HG03066 (cell line): ENCODE results near the gene AKAP6.

ENCODE experiments used
- ATAC-seq: cut with Tn5 transposase; IDR thresholded peaks from one replicate; pipeline ENCODE4 v1.9.1; 2021; ENCODE audit warnings: low read depth; ENCODE audit not compliant: unreplicated experiment

Gene AKAP6

DNA sequence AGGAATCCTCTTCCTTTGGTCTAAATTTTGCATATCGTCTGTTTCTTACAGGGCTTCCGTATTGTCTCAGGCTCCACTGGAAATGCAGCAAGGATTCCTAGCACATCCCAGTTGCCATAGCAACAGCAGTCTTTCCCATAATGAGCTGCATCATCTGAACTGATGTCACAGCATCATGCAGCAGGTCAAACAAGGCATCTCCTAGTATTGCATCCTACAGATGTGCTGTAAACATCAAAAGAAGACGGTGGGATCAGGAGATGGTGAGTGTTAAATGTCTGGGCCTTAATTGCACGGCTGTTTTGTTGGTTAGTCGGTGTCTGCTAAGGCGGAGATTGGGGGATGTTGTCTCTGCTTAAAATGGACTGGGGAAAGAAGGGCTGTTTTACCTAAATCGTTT lies at the start of gene AKAP6:
Gene AKAP6, plus strand, starts transcription at position 153 of the 400 bp plus-strand sequence. CDS start 104,196 bp downstream, outside the sequence.
- no peak for ATAC-seq

DNA sequence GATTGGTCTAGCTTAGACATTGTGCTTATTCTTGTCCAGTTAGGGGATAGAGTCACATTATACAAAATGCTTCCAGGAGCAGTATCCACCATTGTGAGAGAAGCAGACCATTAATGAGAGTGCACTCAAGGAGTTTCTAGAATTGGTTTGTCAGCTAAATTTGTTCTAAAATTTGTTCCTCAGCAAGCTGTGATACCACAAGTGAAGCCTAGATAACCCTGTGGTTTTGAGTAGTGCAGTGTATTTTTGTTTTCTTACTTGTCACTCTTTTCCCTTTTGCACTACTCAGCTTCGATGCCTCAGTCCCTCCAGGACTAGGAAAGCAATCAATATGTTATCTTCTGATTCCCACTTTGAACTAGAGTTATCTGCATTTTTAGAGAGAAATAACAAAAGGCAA lies 42.5 kb upstream of the AKAP6 start:
- ATAC-seq, result no peak

DNA sequence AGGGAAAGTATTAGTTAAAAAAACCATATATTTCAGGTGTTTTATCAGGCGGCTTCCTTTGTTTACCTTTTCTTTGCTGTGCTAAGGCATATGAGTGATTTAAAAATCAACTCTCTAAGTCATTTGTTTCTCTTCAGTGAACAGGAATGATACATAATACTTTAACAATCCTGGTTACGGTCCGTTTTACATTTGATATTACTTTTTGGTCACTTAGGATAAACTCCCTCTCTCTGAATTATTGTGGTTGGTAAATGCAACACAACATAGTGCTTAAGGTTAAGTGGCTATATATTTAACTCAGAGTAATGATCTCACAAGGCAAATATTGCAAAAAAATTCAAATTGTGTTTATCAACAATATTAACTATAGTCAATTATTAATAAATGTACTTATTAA lies 32.7 kb upstream of the AKAP6 start:
- no peak for ATAC-seq

DNA sequence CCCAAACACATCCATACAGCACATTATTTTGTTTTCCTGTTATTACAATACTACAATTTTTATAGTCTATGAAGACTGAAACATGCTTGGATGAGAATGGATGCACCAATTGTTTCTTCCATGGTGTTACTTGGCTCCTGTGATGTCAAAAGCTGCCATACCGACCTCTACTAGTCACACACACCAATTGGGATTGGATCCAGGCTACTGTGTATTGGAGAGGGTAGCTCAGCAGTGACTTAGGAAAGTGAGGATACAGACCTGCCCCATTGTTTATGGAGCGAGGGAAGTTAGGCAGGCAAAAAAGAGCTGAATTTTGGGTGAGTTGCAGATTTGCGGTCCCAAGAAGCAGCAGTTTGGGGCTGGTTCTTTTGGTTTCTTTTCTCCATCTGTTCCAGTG lies 30.8 kb upstream of the AKAP6 start:
- no peak for ATAC-seq

DNA sequence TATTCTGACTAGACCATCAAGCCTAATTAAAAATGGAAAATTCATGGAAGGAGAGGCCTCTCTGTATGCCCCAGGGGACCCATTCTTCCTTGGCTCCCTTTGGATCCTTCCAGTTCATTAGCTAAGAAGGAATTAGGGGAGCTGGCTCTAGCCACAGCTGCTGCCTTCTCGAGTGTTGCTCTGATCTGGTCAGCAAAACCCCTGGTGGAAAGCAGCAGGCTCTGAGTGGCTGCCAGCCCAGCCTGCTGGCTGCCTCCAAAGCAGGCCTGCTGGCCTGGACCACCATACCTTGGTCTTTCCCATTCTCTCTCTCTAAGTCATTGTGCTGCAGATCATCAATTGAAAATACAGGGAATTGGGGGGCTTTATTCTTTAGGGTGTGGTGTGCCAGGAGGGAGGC lies 29.0 kb upstream of the AKAP6 start:
- ATAC-seq, result no peak

GRCh38 chr14:32303865-32304264 lies 25.2 kb upstream of the AKAP6 start:
- no peak for ATAC-seq

DNA sequence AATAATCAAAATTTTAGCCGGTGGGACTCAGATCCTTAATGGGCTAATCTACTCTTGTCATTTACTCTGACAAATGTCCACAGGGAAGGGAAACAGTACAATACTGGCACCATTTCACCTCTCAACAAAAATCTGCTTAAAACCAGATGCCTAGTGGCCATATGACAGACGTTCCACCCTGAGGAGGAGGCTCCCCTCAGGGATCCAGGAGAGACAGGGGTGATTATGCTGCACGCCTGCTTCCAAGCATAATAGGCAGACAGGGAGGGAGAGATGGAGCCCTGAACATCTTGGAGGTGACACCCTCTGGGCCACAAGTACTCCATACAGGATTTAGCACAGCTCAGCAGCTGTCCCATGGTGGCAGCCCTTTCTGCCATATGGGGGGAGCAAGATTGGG lies 24.8 kb upstream of the AKAP6 start:
- ATAC-seq, result no peak

- ATAC-seq, result no peak
Observed at GRCh38 chr14:32306549-32306948, 22.5 kb upstream of the AKAP6 start.

DNA sequence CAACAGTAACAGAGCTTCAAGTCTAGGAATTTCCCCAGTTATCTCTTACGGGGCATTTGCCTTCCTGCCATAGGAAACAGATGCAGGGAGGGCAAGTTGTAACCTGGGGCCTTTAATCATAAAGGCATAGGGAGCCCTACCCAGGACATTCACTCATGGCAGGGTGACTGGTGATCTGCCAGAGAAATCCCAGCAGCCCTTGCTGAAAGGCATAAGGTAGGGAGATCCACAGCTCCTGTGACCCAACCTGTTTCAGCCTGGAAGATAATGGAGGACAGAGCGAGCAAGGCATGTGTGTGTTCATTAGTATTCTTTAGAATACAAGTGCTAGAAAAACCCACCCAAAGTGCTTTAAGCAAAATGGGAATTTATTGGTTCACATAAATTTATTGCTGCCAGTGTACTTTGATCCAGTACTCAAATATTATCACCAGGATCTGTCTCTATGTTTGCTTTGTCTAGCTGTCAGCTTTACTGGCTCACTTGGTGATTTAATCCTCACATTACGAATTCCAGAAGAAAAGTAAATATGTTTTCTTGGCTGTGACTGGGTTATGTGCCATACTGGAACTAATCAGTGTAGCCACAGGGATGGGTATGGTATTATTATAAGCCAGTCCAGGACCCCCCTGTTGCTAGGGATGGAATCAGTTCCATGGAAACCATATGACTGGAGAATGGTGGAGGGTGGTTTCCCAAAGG lies 21.1 kb upstream of the AKAP6 start:
- ATAC-seq, result no peak

DNA sequence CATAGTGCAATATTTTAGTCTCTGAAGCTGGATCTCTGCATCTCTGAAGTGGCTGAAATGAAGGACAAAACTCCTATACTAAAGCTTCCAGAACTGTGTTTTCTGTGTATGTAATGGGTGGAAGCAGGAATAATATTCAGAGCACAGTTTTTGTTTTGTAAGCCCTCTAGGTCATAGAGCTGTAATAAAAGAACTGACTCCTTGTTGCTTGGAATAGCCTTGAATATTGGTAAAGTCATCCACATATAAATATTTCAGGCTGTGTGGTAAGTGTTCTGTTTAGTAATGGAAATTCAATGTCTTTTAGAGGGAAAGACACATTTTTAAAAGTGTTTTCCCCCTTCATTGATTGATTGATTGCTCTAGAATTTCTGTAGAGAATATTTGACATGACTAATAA lies 18.2 kb upstream of the AKAP6 start:
- ATAC-seq, result no peak

DNA sequence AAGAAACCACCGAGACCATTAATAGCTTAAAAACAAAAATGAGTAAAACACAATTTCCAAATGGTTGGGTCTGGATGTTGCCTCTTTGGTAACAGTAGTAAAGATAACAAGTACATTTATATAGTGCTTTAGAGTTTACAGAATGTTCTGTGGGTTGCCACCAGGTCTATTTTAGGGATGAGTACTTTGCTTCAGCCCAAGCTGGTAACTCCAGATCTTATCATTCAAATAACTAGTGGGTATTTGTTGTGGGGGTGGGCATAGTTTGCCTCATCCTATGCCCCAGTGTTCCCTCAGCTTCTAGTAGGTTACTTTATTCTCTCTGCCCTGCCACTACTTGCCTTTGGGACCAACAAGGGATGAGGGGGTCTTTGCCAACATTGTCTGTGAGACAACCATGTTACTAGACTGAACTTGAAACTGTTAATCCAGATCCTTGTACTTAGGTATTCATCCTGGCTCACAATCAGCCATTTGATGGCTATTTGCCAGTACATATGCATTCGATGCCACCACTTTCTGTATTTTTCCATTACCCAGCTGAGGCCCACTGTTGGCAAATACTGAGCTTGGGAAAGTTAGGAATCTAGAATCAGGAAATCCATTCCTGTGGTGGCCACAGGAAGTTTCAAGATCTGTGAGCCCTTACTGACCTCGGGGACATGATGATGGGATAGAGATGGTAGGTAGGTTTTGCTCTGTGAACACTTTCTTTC lies 17.6 kb upstream of the AKAP6 start:
- ATAC-seq, result no peak

- no peak for ATAC-seq
Observed at GRCh38 chr14:32312010-32312331, 17.1 kb upstream of the AKAP6 start.

GRCh38 chr14:32313844-32314376 lies 15.2 kb upstream of the AKAP6 start:
- ATAC-seq, result no peak

GRCh38 chr14:32318087-32318795 lies 10.9 kb upstream of the AKAP6 start:
- no peak for ATAC-seq

DNA sequence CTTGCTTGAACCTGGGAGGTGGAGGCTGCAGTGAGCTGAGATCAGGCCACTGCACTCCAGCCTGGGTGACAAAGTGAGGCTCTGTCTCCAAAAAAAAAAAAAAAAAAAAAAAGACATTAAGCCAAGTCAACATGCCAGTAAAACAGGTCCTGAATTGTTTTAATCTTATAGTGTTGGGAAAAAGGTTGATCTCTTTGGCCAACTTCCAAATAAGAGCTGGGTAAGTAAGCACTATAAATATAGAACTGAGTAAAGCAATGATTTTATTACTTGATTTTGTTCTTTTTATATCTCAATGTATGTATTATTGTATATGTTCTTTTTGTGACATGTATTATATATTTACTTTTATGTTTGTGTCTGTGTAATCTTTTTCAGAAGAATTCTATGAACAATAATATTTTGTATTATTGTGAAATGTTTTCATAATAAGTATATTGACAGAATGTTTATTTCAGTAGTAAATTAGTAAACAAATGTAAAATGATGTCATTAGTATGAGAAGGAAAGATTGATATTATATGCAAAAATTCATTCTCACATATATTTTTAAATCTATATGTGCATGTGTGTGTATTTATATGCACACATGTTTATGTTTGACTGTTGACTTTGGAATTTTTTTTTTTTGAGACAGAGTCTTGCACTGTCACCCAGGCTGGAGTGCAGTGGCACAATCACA lies 9.6 kb upstream of the AKAP6 start:
- no peak for ATAC-seq

- no peak for ATAC-seq
Observed at GRCh38 chr14:32324601-32325000, 4.5 kb upstream of the AKAP6 start.

DNA sequence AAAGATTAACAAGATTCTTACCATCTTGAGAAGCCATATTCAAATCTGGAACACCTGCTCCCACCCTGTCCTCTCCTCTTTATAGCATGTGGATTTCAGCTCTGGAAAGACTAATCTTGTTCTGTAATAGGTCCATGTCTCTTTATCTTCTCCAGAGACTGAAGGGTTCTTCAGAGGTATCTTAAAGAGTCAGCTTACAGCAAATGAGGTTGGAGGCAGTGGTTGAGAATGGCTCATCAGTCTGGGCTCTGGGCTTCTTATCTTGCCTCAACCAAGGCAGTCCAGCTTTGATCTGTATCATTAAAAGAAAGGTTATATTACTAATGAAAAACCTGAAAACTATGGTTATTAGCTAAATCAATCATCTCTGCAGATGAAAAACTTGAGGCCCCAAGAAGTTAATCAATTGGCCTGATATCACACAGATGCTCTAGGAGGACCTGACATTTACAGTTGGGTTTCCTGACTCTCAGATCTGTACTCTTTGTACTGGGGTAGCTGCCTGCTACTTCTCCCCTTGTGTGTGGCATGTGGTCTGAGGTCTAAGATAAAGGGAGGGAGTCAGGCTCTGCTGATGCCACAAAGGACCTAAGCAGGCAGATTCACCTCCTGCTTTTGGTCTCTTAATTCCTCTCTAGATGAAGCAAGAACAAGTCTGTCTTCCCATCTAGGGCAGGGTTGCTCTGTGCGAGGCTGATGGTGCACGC lies 1.7 kb upstream of the AKAP6 start:
- no peak for ATAC-seq

DNA sequence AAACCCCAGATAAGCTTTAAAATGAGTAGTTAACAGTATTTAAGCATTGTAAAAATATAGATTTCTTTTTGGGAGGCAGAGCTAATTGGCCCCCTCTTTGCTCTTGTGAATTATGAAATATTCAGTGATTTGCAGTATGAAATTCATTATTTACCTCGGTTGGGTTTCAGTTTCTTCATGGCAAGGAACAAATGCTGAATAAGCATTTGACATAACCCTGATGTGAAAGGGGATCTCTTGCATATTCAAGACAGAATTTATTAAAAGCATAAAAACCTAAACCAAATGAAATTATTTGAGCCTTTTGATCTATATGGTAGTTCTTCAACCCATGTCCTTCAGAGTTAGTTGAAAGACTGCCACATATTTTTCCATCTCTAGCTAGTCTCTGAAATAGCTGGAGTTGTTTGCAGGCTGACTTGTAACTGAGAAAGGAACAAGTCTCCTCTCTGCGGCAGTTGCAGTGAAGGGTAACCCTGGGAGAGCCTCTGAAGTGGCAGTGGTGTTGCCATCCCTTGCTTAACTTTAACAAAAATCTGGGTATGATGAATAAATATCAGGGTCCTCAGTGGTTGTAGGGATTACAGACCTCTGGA lies 690 bp downstream of the AKAP6 start:
- ATAC-seq, result no peak

GRCh38 chr14:32330351-32331111 lies 1.4 kb downstream of the AKAP6 start:
- ATAC-seq, result no peak
